HG03432 (cell line): ENCODE data around the gene TRIM59.
"Not testable (repeated sequence)": the region's sequence is repeated elsewhere in the genome, so short reads cannot be mapped to it uniquely, and the experiment has no call there.

Experiments
- ATAC-seq: cut with Tn5 transposase; IDR thresholded peaks from one replicate; pipeline ENCODE4 v1.9.1; 2021; ENCODE audit warnings: mild to moderate bottlenecking, moderate library complexity; ENCODE audit not compliant: unreplicated experiment

TRIM59 gene

GRCh38 chr3:160458151-160458550 is 8.6 kb upstream of the TRIM59 start:
- no peak for ATAC-seq

DNA sequence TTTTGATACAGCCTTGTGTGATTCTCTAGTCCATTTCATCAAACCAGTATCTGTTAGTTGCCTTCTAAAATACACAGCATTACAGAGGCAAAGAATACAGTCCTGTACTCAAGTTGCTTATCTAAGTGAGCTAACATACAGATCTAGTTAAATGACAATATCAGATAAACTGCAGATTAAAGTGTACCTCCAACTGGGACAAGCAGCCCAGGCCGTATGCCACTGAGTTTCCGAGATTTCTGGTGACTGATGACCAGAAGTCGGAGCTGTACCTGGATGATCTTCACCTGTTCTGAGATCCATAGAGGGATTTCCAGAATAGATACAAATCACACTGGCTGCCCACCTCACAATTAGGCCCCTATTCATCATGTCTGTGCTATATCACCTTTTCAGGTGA is 6.3 kb upstream of the TRIM59 start:
- ATAC-seq, result no peak

- ATAC-seq, result no peak
These were observed 5.4 kb upstream of the TRIM59 start for GRCh38 chr3:160454995-160455394.

GRCh38 chr3:160452251-160452650 is 2.7 kb upstream of the TRIM59 start:
- ATAC-seq, result not testable (repeated sequence)

DNA sequence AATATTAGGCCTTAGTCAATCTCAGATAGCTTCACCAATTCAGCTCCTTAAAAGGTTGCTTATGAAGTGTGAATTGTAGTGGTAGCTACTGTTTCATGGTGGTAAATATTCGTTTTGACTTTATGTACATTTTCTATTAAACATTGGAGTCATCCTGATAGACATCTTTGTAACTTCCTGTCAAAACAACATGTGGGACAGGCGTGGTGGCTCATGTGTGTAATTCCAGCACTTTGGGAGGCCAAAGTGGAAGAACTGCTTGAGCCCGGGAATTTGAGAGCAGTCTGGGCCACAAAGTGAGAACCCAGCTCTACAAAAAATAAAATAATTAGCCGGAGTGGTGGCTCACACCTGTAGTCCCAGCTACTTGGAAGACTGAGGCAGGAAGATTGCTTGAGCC is 2.0 kb upstream of the TRIM59 start:
- ATAC-seq, result no peak

DNA sequence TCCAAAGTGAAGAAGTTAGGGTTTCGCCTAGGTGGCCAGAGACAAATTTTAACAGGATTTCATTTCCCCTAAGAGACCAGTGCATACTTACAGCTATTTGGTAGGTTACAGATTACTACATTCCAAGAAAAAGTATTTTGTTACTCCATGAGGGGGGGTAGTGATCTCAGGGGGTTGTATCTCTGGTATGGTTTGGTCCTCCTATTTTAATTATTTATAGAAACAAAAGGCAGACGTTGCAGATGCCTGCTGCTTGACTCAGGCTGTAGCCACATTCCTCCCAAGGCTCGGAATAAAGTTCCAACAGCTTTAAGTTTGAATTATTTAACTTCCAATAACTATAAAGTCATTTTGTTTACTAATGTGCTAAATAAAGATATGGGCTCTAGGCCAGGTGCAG is 1.3 kb upstream of the TRIM59 start:
- no peak for ATAC-seq

- peak; percentile 39 for ATAC-seq
These were observed 546 bp downstream of the TRIM59 start for GRCh38 chr3:160448845-160449635.

GRCh38 chr3:160447544-160447943 is 2.0 kb downstream of the TRIM59 start:
- ATAC-seq, result no peak

GRCh38 chr3:160446522-160447056 is 3.0 kb downstream of the TRIM59 start:
- no peak for ATAC-seq

GRCh38 chr3:160445854-160446253 is 3.7 kb downstream of the TRIM59 start:
- no peak for ATAC-seq

GRCh38 chr3:160444411-160444810 is 5.2 kb downstream of the TRIM59 start:
- ATAC-seq, result no peak

DNA sequence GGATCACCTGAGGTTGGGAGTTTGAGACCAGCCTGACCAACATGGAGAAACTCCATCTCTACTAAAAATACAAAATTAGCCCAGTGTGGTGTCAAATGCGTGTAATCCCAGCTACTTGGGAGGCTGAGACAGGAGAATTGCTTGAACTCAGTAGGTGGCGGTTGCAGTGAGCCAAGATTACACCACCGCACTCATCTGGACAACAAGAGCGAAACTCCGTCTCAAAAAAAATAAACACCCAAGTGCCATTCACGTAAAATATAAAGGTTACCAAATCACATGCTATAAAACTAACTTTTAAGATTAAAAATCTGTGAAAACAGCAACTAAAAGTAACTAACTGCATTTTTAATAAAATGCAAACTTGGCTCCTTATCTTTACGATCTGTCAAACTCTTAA is 8.9 kb downstream of the TRIM59 start:
- ATAC-seq, result no peak

DNA sequence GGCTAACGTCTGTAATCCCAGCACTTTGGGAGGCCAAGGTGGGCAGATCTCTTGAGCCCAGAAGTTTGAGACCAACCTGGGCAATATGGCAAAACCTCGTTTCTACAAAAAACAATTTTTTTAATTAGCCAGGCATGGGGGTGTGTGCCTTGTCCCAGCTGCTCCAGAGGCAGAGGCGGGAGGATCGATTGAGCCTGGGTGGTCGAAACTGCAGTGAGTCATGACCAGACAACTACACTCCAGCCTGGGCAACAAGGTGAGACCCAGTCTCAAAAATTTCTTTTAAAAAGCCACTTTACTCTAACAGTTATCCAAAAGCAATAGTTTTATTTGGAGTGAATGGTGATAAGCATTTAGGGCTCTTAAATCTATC is 12.5 kb downstream of the TRIM59 start:
- no peak for ATAC-seq

GRCh38 chr3:160435747-160436146 is 13.8 kb downstream of the TRIM59 start:
- ATAC-seq, result no peak

DNA sequence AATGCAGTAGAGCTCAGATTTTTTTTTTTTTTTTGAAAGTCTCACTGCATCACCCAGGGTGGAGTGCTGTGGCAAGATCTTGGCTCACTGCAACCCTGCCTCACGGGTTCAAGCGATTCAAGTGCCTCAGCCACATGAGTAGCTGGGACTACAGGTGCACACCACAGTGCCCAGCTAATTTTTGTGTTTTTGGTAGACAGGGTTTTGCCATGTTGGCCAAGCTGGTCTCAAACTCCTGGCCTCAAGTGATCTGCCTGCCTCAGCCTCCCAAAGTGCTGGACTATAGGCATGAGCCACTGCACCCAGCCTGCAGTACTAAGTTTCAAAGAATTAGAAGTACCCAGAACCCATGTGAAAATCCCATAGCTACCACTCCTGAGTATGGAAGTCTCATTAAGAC is 14.5 kb downstream of the TRIM59 start:
- no peak for ATAC-seq

GRCh38 chr3:160434071-160434470 is 15.5 kb downstream of the TRIM59 start:
- ATAC-seq, result no peak

DNA sequence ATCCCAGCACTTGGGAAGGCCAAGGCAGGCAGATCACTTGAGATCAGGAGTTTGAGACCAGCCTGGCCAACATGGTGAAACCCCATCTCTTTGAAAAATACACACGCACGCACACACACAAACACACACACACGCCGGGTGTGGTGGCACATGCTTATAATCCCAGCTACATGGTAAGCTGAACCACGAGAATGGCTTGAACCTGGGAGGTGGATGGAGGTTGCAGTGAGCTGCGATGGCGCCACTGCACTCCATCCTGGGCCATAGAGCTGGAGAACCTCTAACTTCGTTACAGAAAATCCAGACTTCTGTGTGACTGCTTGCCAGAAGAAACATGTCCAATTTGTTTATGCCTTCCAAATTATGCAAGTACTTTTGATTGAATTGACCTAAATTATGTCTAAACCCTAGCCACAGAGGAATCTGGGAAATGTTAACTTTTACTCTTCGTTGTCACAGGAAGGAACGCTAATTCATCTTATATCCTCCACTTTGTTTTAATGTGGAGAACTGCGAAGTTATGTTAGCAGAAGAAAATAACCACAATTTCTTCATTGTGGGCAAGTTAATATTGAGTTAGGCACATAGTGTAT is 21.7 kb downstream of the TRIM59 start:
- no peak for ATAC-seq

DNA sequence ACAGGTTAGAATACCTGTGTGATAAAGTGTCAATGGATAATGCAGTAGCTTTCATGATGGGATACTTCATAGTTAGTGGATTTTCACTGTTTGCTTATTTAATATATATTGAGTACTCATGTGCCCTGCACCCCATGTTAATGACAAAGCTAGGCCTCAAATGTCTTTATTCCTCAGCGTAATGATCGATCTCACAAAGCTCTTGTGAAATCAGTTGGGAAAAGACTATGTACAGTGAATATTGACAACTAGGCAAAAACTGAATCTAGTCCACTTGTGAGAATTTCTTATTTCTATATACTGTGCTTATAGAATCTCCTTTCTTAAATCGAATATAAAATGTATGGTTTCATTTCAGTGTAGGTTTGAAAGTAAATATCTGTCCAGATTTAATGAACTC is 32.3 kb downstream of the TRIM59 start:
- ATAC-seq, result no peak

- ATAC-seq, result peak; percentile 83
These were observed 35.9 kb downstream of the TRIM59 start for GRCh38 chr3:160413613-160414248.

- no peak for ATAC-seq
These were observed 37.1 kb downstream of the TRIM59 start for GRCh38 chr3:160412477-160412876.

GRCh38 chr3:160409812-160410610 is 39.6 kb downstream of the TRIM59 start:
- no peak for ATAC-seq
